ENCODE data around the gene SLC35F4.
"Not testable (repeated sequence)": the region's sequence is repeated elsewhere in the genome, so short reads cannot be mapped to it uniquely, and the experiment has no call there.

The SLC35F4 gene

DNA sequence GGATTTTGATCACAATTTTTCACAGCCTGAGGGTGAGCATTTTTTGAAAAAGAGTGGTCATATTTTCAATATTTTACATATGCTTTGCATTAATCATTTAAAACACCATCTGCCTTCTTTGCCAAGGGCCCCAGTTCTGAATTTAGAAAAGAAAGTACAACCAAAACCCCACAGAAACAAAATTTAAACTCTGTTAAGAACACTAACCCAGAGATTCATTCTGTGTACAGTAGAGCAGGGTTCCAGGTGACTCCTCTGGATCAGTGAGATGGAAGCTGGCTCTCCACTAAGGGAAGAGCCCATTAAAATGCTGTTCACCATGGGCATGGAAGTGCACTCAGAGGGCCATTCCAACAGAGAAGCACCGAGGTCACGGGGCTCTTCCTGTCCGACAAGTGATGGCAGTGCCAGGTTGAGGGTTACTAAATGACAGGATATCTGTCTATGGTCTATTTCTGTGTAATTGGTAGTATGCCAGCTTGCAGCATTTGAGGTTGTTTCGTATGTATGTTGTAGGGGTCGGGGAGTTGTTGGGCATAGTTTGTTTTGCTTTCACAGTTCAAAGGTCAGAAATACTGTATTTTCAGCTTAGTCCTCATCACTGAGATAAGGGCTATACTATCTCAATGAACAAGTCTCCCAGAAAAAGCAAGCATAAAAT lies 95.9 kb downstream of the SLC35F4 start:
- Mint-ChIP-seq H3K9me3 (peaks cover 4% of the 10 kb centered on the region), H3K36me3 (no peaks in the 10 kb centered on the region), H3K4me1 (no peaks in the 10 kb centered on the region), H3K27ac (no peak overlapping the region), H3K4me3 (no peak overlapping the region), H3K27me3 (peaks cover 3% of the 10 kb centered on the region)

DNA sequence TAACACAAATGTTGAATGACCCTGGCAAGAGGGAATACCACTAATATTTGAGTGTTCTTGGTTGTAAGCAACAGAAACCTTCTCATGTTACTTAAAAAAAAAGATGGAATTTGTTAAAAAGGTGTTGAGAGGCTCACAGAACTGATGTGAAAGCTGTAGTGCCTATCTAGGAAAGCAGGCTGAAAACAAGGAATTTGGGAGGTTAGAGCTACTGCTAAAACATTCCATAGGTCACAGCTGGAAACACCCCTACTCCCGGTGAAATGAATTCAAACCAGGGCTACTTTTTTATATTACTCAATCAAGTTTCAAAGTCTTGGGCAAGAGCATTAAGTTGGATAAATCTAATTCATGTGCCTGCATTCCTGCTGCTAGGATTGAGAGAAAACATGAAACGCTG lies 104.1 kb downstream of the SLC35F4 start:
- H3K36me3 Mint-ChIP-seq: no peaks in the 10 kb centered on the region
- no peaks in the 10 kb centered on the region for H3K9me3 Mint-ChIP-seq
- H3K4me1 Mint-ChIP-seq: no peaks in the 10 kb centered on the region
- H3K27me3 Mint-ChIP-seq: peaks cover 5% of the 10 kb centered on the region
- no peak overlapping the region for H3K4me3 Mint-ChIP-seq
- no peak overlapping the region for H3K27ac Mint-ChIP-seq

DNA sequence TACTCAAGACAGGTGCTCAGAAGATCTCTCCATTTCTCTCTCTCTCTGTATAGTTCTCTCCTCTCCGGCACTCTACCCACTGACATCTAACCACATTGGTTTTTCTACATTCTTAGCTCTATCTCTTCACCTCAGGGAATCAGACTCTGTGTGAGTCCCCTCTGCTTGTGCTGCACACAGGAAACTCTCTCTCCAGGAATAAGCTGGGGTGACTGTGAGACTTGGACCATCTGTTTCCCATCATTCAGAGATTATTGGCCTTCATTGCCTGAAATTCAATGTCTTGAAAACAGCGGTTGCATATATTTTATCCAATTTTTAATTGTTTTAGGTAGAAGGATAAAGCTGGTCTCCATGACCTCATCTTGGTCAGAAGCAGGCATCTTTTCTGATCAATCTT lies 105.0 kb downstream of the SLC35F4 start:
- Mint-ChIP-seq H3K4me1 (no peaks in the 10 kb centered on the region), H3K4me3 (no peak overlapping the region)

DNA sequence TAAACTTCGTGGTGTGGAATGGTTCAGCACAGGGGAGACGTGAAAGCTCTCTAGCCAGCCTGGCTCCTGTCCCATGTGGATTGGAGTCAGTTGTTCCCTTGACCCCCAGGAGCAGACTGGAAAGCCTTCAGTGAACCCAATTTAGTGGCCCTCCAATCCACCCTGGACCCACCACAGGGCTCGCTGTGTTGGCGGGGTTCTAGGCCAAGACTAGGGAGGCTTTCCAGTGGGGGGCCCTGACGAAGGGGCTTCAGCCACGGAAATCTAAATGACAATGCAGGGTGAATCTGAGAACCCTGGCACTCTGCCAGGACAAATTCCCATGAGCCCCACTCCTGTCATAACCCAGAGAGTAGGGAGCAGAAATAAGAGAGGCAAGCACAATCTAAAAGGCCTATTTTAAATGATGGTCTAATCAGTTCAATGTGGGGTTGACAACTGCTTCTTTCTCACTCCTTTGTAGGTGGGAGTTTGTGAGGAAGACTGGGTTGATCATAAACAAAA lies 110.8 kb downstream of the SLC35F4 start:
- no peaks in the 10 kb centered on the region for H3K9me3 Mint-ChIP-seq
- no peak overlapping the region for H3K4me3 Mint-ChIP-seq
- H3K36me3 Mint-ChIP-seq: no peaks in the 10 kb centered on the region
- no peak overlapping the region for H3K27ac Mint-ChIP-seq
- no peaks in the 10 kb centered on the region for H3K4me1 Mint-ChIP-seq
- peaks cover 1% of the 10 kb centered on the region for H3K27me3 Mint-ChIP-seq

More for the DNA sequence above, 105.0 kb downstream of the SLC35F4 start:
- H3K27ac Mint-ChIP-seq: no peak overlapping the region
- no peaks in the 10 kb centered on the region for H3K9me3 Mint-ChIP-seq
- peaks cover 5% of the 10 kb centered on the region for H3K27me3 Mint-ChIP-seq
- no peaks in the 10 kb centered on the region for H3K36me3 Mint-ChIP-seq

DNA sequence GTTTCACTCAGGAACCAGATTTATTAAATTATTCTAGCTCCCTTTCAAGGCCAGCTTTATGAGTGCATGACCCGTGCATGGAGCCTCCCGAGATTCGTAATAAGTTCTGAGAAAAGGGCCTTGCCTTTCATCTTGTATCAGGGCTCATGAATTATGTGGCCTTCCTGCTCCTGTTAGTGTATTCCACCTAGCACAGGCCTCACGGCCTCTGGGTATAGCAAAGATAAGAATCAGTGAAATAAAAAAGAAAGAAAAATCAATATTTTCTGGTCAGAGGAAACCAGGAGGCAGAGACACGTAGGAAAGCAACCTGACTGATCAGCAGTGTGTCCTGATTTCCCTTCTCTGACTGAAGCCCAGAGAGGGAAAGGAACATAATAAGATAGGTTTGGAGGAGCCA lies 111.4 kb downstream of the SLC35F4 start:
- Mint-ChIP-seq H3K36me3 (no peaks in the 10 kb centered on the region), H3K4me1 (no peaks in the 10 kb centered on the region), H3K9me3 (no peaks in the 10 kb centered on the region), H3K27ac (no peak overlapping the region), H3K4me3 (no peak overlapping the region), H3K27me3 (no peaks in the 10 kb centered on the region)

- Mint-ChIP-seq H3K4me3 (no peak overlapping the region), H3K27ac (no peak overlapping the region), H3K36me3 (no peaks in the 10 kb centered on the region), H3K27me3 (no peaks in the 10 kb centered on the region), H3K9me3 (no peaks in the 10 kb centered on the region), H3K4me1 (no peaks in the 10 kb centered on the region)
These were observed 112.1 kb downstream of the SLC35F4 start for GRCh38 chr14:57753821-57754220.

DNA sequence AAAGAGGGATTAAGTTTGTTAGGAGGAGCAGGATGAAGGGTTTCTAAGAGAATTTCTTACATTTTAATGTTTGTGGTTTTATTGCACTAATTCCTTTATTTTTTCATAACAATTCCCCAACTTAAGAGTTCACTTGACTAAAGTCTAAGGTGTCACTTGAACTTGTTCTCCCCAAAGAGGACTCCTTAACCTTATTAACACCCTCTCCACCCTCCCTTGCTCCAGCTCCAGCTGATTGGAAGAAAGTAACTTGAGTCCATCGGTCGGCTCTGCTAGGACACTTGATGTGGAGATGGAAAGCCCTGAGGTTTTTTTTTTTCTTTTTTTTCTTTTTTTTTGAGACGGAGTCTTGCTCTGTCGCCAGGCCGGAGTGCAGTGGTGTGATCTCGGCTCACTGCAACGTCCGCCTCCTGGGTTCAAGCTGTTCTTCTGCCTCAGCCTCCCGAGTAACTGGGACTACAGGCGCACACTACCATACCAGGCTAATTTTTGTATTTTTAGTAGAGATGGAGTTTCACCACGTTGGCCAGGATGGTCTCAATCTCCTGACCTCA lies 113.7 kb downstream of the SLC35F4 start:
- not testable (repeated sequence) for H3K27ac Mint-ChIP-seq, H3K36me3 Mint-ChIP-seq

GRCh38 chr14:57751400-57751799 lies 114.5 kb downstream of the SLC35F4 start:
- Mint-ChIP-seq H3K9me3 (no peaks in the 10 kb centered on the region), H3K4me3 (no peak overlapping the region)

More for the DNA sequence above, 113.7 kb downstream of the SLC35F4 start:
- H3K4me1 Mint-ChIP-seq, H3K9me3 Mint-ChIP-seq, H3K27me3 Mint-ChIP-seq, H3K4me3 Mint-ChIP-seq: not testable (repeated sequence)

DNA sequence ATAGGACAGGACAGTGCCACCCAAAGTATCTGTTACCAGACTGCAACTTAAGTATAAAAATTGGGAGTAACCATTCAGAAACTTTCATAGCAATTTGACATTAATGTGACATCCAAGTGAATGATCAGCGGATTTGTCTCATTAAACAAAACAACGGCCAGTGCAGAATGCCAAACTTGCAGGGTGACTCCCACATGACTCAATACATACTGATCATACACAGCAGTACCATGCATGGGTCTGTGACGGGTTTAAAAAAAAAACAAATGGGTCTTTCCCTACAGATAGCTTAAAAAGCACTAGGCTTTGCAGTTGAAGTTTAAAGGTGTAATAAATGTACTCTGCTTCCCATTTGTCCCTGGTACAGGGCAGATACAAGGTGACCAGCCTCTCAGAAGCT lies 116.6 kb downstream of the SLC35F4 start:
- Mint-ChIP-seq H3K4me1 (no peaks in the 10 kb centered on the region), H3K4me3 (no peak overlapping the region), H3K27ac (no peak overlapping the region), H3K36me3 (no peaks in the 10 kb centered on the region), H3K9me3 (no peaks in the 10 kb centered on the region), H3K27me3 (no peaks in the 10 kb centered on the region)

More at GRCh38 chr14:57751400-57751799, 114.5 kb downstream of the SLC35F4 start:
- no peaks in the 10 kb centered on the region for H3K4me1 Mint-ChIP-seq
- H3K36me3 Mint-ChIP-seq: no peaks in the 10 kb centered on the region
- H3K27me3 Mint-ChIP-seq: no peaks in the 10 kb centered on the region
- no peak overlapping the region for H3K27ac Mint-ChIP-seq

DNA sequence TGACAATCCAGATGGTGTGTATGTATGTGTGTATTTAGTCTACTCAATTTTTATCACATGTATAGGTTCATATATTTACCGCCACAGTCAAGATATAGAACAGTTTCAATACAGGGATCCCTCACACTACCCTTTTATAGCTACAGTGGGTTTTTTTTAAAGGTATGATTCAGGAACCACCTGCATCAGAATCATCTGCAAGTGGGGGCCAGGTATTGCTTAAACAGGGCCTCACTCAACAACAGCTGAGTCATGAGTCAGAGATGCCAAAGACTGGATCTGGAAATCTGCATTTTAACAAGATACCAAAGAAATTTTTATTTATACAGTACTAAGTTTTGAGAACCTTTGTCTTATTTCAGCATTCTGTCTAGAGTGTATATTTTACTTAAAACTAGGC lies 117.6 kb downstream of the SLC35F4 start:
- Mint-ChIP-seq H3K27ac (no peak overlapping the region), H3K27me3 (no peaks in the 10 kb centered on the region), H3K36me3 (no peaks in the 10 kb centered on the region), H3K9me3 (no peaks in the 10 kb centered on the region), H3K4me3 (no peak overlapping the region), H3K4me1 (no peaks in the 10 kb centered on the region)

GRCh38 chr14:57747036-57747435 lies 118.9 kb downstream of the SLC35F4 start:
- H3K9me3 Mint-ChIP-seq: no peaks in the 10 kb centered on the region
- H3K36me3 Mint-ChIP-seq: no peaks in the 10 kb centered on the region
- no peak overlapping the region for H3K27ac Mint-ChIP-seq
- H3K4me3 Mint-ChIP-seq: no peak overlapping the region
- H3K27me3 Mint-ChIP-seq: no peaks in the 10 kb centered on the region
- no peaks in the 10 kb centered on the region for H3K4me1 Mint-ChIP-seq

DNA sequence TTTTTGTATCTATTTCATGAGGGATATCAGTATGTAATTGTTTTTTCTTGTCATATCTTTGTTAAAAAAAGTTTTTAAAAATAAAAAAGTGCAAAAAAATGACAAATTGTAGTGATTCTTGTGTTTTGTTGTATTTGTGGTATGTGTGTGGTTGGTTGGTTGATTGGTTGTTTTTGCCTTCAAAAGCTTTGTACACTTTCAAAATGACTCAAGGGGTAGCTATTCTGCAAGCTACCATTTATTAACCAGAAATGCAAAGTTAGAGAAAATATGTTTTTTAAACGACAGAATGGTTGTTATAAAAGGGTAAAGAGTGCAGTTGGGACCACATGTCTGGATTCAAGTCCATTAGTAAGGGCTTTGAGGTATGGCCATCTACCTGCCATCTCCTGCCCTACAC lies 119.3 kb downstream of the SLC35F4 start:
- H3K27me3 Mint-ChIP-seq: peaks cover under 1% of the 10 kb centered on the region
- no peak overlapping the region for H3K27ac Mint-ChIP-seq
- H3K4me1 Mint-ChIP-seq: no peaks in the 10 kb centered on the region
- H3K36me3 Mint-ChIP-seq: no peaks in the 10 kb centered on the region
- H3K4me3 Mint-ChIP-seq: no peak overlapping the region
- H3K9me3 Mint-ChIP-seq: no peaks in the 10 kb centered on the region

- H3K27me3 Mint-ChIP-seq: peaks cover 1% of the 10 kb centered on the region
- H3K4me3 Mint-ChIP-seq: no peak overlapping the region
- no peaks in the 10 kb centered on the region for H3K36me3 Mint-ChIP-seq
- H3K27ac Mint-ChIP-seq: no peak overlapping the region
- no peaks in the 10 kb centered on the region for H3K9me3 Mint-ChIP-seq
- H3K4me1 Mint-ChIP-seq: no peaks in the 10 kb centered on the region
These were observed 126.4 kb downstream of the SLC35F4 start for GRCh38 chr14:57739516-57739915.

DNA sequence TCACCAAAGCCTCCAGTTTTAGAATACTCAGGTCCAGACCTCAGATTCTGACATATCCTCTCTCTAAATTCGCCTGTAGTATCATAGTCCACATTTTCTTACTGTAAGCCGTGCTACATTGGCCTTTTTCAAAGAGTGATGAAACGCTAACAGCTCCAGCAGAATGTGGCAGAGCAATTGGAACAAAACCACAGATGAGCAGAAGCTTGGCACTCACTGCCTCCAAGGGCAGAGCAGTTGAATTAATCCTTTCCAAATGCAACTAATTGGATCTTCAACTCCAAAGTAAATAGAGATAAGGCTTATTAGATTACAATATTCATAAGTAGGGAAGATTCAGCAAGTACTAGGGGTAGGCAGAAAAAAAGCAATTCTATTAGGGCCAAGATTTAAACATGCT lies 128.3 kb downstream of the SLC35F4 start:
- peaks cover 1% of the 10 kb centered on the region for H3K9me3 Mint-ChIP-seq
- peaks cover 3% of the 10 kb centered on the region for H3K27me3 Mint-ChIP-seq
- no peak overlapping the region for H3K4me3 Mint-ChIP-seq
- H3K27ac Mint-ChIP-seq: no peak overlapping the region
- no peaks in the 10 kb centered on the region for H3K36me3 Mint-ChIP-seq
- no peaks in the 10 kb centered on the region for H3K4me1 Mint-ChIP-seq

DNA sequence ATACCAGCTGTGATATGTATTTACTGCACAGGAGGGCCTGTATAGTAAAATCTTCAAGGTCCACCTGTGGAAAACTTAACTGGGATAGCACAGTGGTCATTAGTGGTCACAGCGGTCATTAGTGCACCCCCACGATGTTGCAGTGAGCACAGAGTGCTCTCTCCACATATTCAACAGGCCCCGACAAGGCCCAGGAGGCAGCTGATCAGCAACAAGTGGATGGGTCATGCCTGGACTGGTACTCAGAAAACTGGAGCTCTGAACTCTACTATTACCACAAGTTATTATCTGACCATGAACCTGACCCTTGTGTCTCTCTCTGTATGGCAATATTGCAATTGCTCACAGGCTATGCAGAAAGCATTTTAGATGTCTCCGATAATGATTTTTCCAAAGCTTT lies 129.5 kb downstream of the SLC35F4 start:
- Mint-ChIP-seq H3K9me3 (peaks cover 4% of the 10 kb centered on the region), H3K36me3 (no peaks in the 10 kb centered on the region), H3K4me3 (no peak overlapping the region), H3K27ac (no peak overlapping the region), H3K27me3 (peaks cover 4% of the 10 kb centered on the region), H3K4me1 (no peaks in the 10 kb centered on the region)

DNA sequence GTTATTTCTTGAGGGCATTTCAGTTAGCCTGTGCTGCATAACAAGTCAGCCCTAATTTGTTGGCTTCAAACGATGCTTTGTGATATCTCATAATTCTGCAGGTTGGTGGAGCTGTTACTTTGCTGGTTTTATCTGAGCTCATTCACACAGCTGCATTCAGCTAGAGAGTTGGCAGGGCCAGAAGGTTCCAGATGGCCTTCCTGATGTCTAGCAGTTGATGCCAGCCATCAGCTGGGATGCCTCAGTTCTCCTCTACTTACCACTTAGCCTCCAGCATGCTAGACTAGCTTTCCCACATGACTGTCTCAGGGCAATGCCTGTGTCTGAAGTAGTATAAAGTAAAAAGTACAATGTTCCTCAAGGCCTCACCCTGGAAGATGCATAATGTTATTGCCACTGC lies 130.6 kb downstream of the SLC35F4 start:
- Mint-ChIP-seq H3K4me1 (no peaks in the 10 kb centered on the region), H3K36me3 (no peaks in the 10 kb centered on the region), H3K9me3 (peaks cover 8% of the 10 kb centered on the region), H3K27ac (no peak overlapping the region), H3K4me3 (no peak overlapping the region), H3K27me3 (peaks cover 6% of the 10 kb centered on the region)
